ENCODE data around the gene PTCD1. TPM values are rescaled to one million over a fixed set of nuclear protein-coding genes. Genes with fewer than 3 reads are reported as not detected.
A peak's percentile ranks its signal among the peaks of the same experiment; 100 is the strongest.

Gene PTCD1
- total and polyA plus RNA-seq, 9 of the 15 experiments (the other 6 are each of a cell fraction or from before 2014, with no cell fraction given): 0.46 to 17.1 (median 6.2) TPM

GRCh38 chr7:99472561-99473314 lies 34.1 kb upstream of the PTCD1 start, which contains the start of gene ZNF789 (continued):
- TF ChIP-seq ZNF778 (CRISPR knock-in tag; IDR thresholded peaks at IDR 0.05) (no peak), MXI1 (IDR thresholded peaks at IDR 0.05; ENCODE audit: low read depth, low read length) (no peak), NFXL1 (CRISPR knock-in tag; IDR thresholded peaks at IDR 0.05) (no peak), ZNF407 (IDR thresholded peaks at IDR 0.05; ENCODE audit: low read depth) (no peak), EGR1 (conservative IDR thresholded peaks at IDR 0.05) (peak; percentile 74), ZNF431 (CRISPR knock-in tag; IDR thresholded peaks at IDR 0.05) (0 out of 2 replicates have a peak, but pooled peaks have one; percentile 16), MBD1 (CRISPR knock-in tag; IDR thresholded peaks at IDR 0.05) (no peak), MED1 (CRISPR knock-in tag; IDR thresholded peaks at IDR 0.05; ENCODE audit: borderline replicate concordance) (no peak), LEF1 (IDR thresholded peaks at IDR 0.05) (no peak), DLX4 (CRISPR knock-in tag; IDR thresholded peaks at IDR 0.05) (no peak), HSF4 (CRISPR knock-in tag; IDR thresholded peaks at IDR 0.05; ENCODE audit: borderline replicate concordance) (no peak), DDX20 (tag; IDR thresholded peaks at IDR 0.05; ENCODE audit: low read depth) (no peak), CXXC5 (CRISPR knock-in tag; IDR thresholded peaks at IDR 0.05) (peak; percentile 94), SMAD2 (IDR thresholded peaks at IDR 0.05; ENCODE audit: low read depth, low read length) (no peak), ZNF77 (CRISPR knock-in tag; IDR thresholded peaks at IDR 0.05) (no peak), HNRNPK (IDR thresholded peaks at IDR 0.05; ENCODE audit: low read depth, low read length, poor library complexity, severe bottlenecking) (no peak), ZC3H4 (CRISPR knock-in tag; IDR thresholded peaks at IDR 0.05; ENCODE audit: borderline replicate concordance) (no peak), ZNF79 (CRISPR knock-in tag; IDR thresholded peaks at IDR 0.05; ENCODE audit: low read depth) (no peak), BHLHE40 (IDR thresholded peaks at IDR 0.05; ENCODE audit: low read length) (peak; percentile 90)
